Type B pancreatic cell (in vitro differentiated cells): Measurements from ENCODE around the gene ACOD1. TPM values are rescaled to one million over a fixed set of nuclear protein-coding genes. Genes with fewer than 3 reads are reported as not detected.
A peak's percentile ranks its signal among the peaks of the same experiment; 100 is the strongest.
"Not testable (repeated sequence)": the region's sequence is repeated elsewhere in the genome, so short reads cannot be mapped to it uniquely, and the experiment has no call there.

ENCODE experiments used
- DNase-seq: peaks from one replicate; pipeline ENCODE4 v3.0.0; 2021; ENCODE audit warnings: mixed read lengths; ENCODE audit not compliant: unreplicated experiment; ENCODE audit errors: extremely low spot score
- H3K27ac Mint-ChIP-seq: 2 replicates; pipeline ENCODE4 v1.8.0; 2021; ENCODE audit warnings: mild to moderate bottlenecking, mixed read lengths
- H3K27me3 Mint-ChIP-seq: 2 replicates; pipeline ENCODE4 v1.8.0; 2021; ENCODE audit warnings: mixed read lengths
- H3K36me3 Mint-ChIP-seq: 2 replicates; pipeline ENCODE4 v1.8.0; 2021; ENCODE audit warnings: mixed read lengths
- H3K4me1 Mint-ChIP-seq: one replicate; pipeline ENCODE4 v1.8.0; 2021; ENCODE audit warnings: mixed read lengths; ENCODE audit not compliant: unreplicated experiment
- H3K4me3 Mint-ChIP-seq: 2 replicates; pipeline ENCODE4 v1.8.0; 2021; ENCODE audit warnings: mild to moderate bottlenecking, mixed read lengths
- H3K9me3 Mint-ChIP-seq: 2 replicates; pipeline ENCODE4 v1.8.0; 2021; ENCODE audit warnings: mixed read lengths
- CTCF ChIP-seq: fragments of 200-600 bp; sonication (generic); conservative IDR thresholded peaks from 2 replicates; pipeline ENCODE4 v1.5.0; 2021; ENCODE audit warnings: antibody characterized with exemption, mild to moderate bottlenecking
- total RNA-seq: library from RNA; stranded (reverse); gene quantifications from 2 replicates; pipeline ENCODE4 v1.2.1, GENCODE V29; 2021; ENCODE audit warnings: low replicate concordance

The ACOD1 gene
- total RNA-seq, 1 donor from 2014 or later, result not detected

DNA sequence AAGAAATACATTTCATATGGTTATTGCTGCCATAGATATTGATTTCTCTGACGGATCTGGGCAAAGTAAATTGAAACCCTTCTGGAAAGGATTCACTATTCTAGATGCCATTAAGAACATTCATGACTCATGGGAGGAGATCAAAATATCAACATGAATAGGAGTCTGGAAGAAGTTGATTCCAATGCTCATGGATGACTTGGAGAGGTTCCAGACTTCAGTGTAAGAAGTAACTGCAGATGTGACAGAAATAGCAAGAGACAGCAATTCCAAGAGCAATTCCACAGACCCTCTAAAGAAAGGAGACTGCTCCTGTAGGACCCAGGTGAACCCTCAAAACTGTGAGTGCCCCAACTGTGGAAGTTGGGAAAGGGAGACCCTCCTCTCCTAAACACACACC lies 31.2 kb upstream of the ACOD1 start:
- H3K9me3 Mint-ChIP-seq, result peaks cover 18% of the 10 kb centered on the region
- TF ChIP-seq CTCF, result no peak
- no peaks in the 10 kb centered on the region for H3K4me1 Mint-ChIP-seq
- DNase-seq, result no peak
- peak overlapping the region; percentile 13 for H3K27ac Mint-ChIP-seq
- no peaks in the 10 kb centered on the region for H3K27me3 Mint-ChIP-seq
- no peak overlapping the region for H3K4me3 Mint-ChIP-seq
- H3K36me3 Mint-ChIP-seq, result no peaks in the 10 kb centered on the region

DNA sequence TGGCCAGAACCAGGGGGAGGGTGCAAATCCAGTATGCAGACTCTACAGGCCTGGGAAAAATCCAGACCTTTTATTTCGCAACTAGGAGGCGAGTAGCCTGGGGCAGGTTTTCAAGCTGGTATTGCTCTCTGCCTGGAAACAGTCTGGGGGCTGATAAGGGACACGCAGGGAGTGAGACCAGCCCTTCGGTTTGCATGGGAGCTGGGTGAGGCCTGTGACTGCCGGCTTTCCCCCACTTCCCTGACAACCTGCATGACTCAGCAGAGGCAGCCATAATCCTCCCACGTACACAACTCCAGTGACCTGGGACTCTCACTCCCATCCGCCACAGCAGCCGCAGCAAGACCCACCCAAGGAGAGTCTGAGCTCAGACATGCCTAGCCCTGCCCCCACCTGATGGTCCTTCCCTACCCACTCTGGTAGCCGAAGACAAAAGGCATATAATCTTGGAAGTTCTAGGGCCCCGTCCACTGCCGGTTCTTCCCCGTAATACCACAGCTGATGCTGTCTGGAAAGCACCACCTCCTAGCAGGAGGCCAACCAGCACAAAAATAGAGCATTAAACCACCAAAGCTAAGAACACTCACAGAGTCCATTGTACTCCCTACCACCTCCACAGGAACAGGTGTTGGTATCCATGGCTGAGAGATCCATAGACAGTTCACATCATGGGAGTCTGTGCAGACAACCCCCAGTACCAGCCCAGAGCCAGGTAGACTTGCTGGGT lies 30.4 kb upstream of the ACOD1 start:
- peaks cover 18% of the 10 kb centered on the region for H3K9me3 Mint-ChIP-seq
- not testable (repeated sequence) for H3K36me3 Mint-ChIP-seq, H3K4me1 Mint-ChIP-seq, H3K4me3 Mint-ChIP-seq, H3K27me3 Mint-ChIP-seq, DNase-seq
- peak overlapping the region; percentile 70 for H3K27ac Mint-ChIP-seq

DNA sequence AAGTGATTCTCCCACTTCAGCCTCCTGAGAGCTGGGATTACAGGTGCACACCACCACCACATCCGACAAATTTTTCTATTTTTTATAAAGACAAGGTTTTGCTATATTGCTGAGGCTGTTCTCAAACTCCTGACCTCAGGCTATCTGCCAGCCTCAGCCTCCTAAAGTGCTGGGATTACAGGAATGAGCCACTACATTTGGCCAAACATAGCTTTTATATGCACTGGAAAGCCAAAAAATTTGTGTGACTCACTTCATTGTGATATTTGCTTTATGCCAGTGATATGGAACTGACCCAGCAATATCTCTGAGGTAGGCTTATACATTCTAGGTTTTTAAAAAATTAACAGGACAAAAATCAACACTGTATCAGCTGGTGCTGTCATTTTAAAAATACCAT lies 26.8 kb upstream of the ACOD1 start:
- no peak for TF ChIP-seq CTCF
- Mint-ChIP-seq H3K4me3 (no peak overlapping the region), H3K27ac (no peak overlapping the region), H3K9me3 (peaks cover 22% of the 10 kb centered on the region), H3K27me3 (no peaks in the 10 kb centered on the region), H3K4me1 (no peaks in the 10 kb centered on the region), H3K36me3 (no peaks in the 10 kb centered on the region)
- no peak for DNase-seq

DNA sequence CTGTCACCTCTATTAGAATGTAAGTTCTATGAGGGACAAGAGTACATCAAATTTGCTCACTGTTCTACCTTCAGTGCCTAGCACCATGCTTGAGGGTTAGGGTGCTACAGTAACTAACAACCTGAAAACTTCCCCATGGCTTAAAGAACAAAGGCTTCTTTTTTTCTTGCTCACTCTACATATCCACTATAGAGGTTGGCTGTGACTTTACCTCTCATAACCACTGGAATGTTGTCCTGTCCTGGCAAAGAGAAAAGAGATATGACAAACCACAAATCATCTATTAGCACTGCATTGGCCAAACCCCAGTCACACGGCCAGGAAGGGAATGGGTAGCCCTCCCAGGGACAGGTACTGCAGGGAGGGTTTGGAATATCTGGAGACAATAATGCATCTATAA lies 23.2 kb upstream of the ACOD1 start:
- H3K4me1 Mint-ChIP-seq, result peaks cover 2% of the 10 kb centered on the region
- TF ChIP-seq CTCF, result no peak
- no peaks in the 10 kb centered on the region for H3K36me3 Mint-ChIP-seq

GRCh38 chr13:76927955-76928354 lies 20.4 kb upstream of the ACOD1 start:
- Mint-ChIP-seq H3K4me1 (peaks cover 7% of the 10 kb centered on the region), H3K36me3 (no peaks in the 10 kb centered on the region), H3K27ac (no peak overlapping the region), H3K9me3 (peaks cover 10% of the 10 kb centered on the region), H3K27me3 (peaks cover 8% of the 10 kb centered on the region), H3K4me3 (no peak overlapping the region)
- no peak for TF ChIP-seq CTCF
- DNase-seq, result no peak

More for the DNA sequence above, 23.2 kb upstream of the ACOD1 start:
- Mint-ChIP-seq H3K27me3 (peaks cover 8% of the 10 kb centered on the region), H3K9me3 (peaks cover 8% of the 10 kb centered on the region), H3K27ac (no peak overlapping the region), H3K4me3 (no peak overlapping the region)
- DNase-seq, result no peak

GRCh38 chr13:76928456-76928855 lies 19.9 kb upstream of the ACOD1 start:
- Mint-ChIP-seq H3K9me3 (peaks cover 10% of the 10 kb centered on the region), H3K4me3 (no peak overlapping the region), H3K4me1 (peaks cover 7% of the 10 kb centered on the region), H3K27ac (no peak overlapping the region), H3K36me3 (no peaks in the 10 kb centered on the region), H3K27me3 (peaks cover 8% of the 10 kb centered on the region)
- DNase-seq, result no peak
- TF ChIP-seq CTCF, result no peak
